HG03571 (cell line): ENCODE measurements around the gene LRRC75A.
"Not testable (repeated sequence)": the region's sequence is repeated elsewhere in the genome, so short reads cannot be mapped to it uniquely, and the experiment has no call there.

ENCODE experiments used
- ATAC-seq: cut with Tn5 transposase; IDR thresholded peaks from one replicate; pipeline ENCODE4 v1.9.1; 2021; ENCODE audit not compliant: unreplicated experiment

LRRC75A gene

GRCh38 chr17:16415031-16415924, 76.7 kb downstream of the LRRC75A start, which contains the start of gene TRPV2:
Gene TRPV2 (plus strand): TSS chr17:16415571. CDS start chr17:16417669, 2,098 bp downstream.
- no peak for ATAC-seq

GRCh38 chr17:16407911-16408588, 83.9 kb downstream of the LRRC75A start:
- ATAC-seq = peak; percentile 84

GRCh38 chr17:16406742-16407674, 85.0 kb downstream of the LRRC75A start:
- ATAC-seq = no peak

GRCh38 chr17:16403847-16404246, 88.1 kb downstream of the LRRC75A start:
- not testable (repeated sequence) for ATAC-seq

- ATAC-seq = peak; percentile 76
Measured at GRCh38 chr17:16398270-16399267, 93.4 kb downstream of the LRRC75A start.

- ATAC-seq = not testable (repeated sequence)
Measured at GRCh38 chr17:16396693-16397092, 95.3 kb downstream of the LRRC75A start.

GRCh38 chr17:16395887-16396286, 96.1 kb downstream of the LRRC75A start:
- not testable (repeated sequence) for ATAC-seq

GRCh38 chr17:16392491-16392890, 99.5 kb downstream of the LRRC75A start:
- ATAC-seq = not testable (repeated sequence)
